Measurements from ENCODE around the gene MRPL50. TPM values are rescaled to one million over a fixed set of nuclear protein-coding genes. Genes with fewer than 3 reads are reported as not detected.

Gene MRPL50
- total RNA-seq, 1 experiment from 2014 or later: 19.6 TPM

DNA sequence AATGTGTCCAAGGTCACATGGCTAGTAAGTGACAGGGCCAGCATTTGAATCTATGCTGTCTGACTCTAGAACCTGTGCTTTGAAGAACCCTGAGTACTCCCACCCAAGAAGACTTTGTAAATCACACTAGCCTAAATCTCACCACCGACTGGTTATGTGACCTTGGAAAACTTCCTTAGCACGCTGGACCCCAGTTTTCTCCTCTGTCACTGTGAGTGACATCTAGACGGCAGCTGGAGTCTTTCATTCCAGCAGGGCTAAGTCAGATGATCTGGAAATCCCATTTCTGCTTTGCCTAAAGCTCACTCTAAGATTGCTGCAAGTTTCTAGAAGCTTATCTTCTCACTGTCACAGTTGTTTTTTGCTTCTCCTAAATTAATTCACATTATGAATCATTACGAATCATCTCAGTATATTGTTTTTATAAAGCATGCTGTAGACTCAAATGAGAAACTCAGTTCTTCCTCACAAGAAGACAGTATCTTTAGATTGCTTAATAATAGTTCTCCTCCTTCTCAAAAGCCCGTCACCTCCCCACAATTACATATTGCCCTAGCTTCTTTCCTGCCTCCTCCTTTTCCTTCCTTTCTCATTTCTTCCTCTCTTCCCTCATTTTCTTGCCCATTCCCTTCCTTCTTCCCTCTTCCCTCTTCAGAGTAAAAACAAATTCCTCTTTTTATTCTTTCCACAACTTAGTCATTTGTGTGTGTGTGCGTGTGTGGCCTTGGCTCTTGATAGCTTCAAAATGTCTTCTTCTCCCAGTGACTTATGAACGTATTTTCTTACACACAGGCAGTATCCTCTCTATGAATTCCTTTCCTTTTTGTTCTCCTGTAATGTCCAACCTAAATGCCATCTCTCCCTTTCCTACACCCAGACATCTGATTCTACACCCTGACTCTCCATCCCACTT lies 20.4 kb upstream of the MRPL50 start:
- Mint-ChIP-seq H3K27ac (no peak overlapping the region), H3K4me3 (no peak overlapping the region), H3K36me3 (no peaks in the 10 kb centered on the region), H3K9me3 (peaks cover 5% of the 10 kb centered on the region), H3K27me3 (ENCODE audit: low read depth) (no peaks in the 10 kb centered on the region), H3K4me1 (peaks cover 6% of the 10 kb centered on the region)
- ChIA-PET POLR2A (no interaction called here), CTCF (interaction anchor here (1.3 kb wide), 1 partner anchor 30 kb away, joined by 4 read pairs; no protein-coding TSS in a partner anchor)
- no peak for ATAC-seq
- no peak for DNase-seq (ENCODE audit: low spot score)
- TF ChIP-seq, protein P1, sequence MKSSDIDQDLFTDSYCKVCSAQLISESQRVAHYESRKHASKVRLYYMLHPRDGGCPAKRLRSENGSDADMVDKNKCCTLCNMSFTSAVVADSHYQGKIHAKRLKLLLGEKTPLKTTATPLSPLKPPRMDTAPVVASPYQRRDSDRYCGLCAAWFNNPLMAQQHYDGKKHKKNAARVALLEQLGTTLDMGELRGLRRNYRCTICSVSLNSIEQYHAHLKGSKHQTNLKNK (CRISPR knock-in tag; IDR thresholded peaks at IDR 0.05): no peak
- no peak for TF ChIP-seq GRHL2 (CRISPR knock-in tag; IDR thresholded peaks at IDR 0.05; ENCODE audit: insufficient replicate concordance, severe bottlenecking)
- no peak for TF ChIP-seq ZNF423 (CRISPR knock-in tag; IDR thresholded peaks at IDR 0.05)
- no peak for TF ChIP-seq FOXJ3 (CRISPR knock-in tag; IDR thresholded peaks at IDR 0.05; ENCODE audit: borderline replicate concordance)
- no peak for TF ChIP-seq ZNF671 (CRISPR knock-in tag; IDR thresholded peaks at IDR 0.05)
- TF ChIP-seq NFYB (CRISPR knock-in tag; conservative IDR thresholded peaks at IDR 0.05; ENCODE audit: low read depth): no peak
- TF ChIP-seq ZNF232 (CRISPR knock-in tag; IDR thresholded peaks at IDR 0.05): no peak

DNA sequence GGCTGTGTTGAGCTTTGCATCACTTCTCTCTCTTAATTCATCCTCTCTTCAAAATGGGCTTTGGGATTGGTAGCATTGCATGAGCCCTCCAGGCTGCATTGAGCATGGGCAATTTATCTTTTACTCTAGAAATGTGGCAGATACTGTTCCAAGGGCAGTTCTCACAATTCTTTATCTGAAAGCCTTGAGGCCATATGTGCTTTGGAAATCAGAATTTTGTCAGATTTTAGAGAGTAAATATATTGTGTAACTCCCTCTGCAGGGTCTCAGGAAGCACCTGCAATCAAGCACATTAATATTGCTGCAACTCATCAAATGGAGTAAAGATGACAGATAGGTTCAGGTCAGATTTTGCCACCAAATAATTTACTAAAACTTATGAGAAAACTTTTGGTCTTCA lies 19.6 kb upstream of the MRPL50 start:
- Mint-ChIP-seq H3K27ac (no peak overlapping the region), H3K9me3 (peaks cover 11% of the 10 kb centered on the region), H3K4me3 (no peak overlapping the region), H3K4me1 (peaks cover 6% of the 10 kb centered on the region), H3K36me3 (no peaks in the 10 kb centered on the region; the same call in 1 of the 2 replicates), H3K27me3 (ENCODE audit: low read depth) (no peaks in the 10 kb centered on the region)
- no peak for ATAC-seq
- ChIA-PET CTCF (no interaction called here), POLR2A (no interaction called here)
- no peak for TF ChIP-seq RELA (CRISPR knock-in tag; IDR thresholded peaks at IDR 0.05; ENCODE audit: borderline replicate concordance)
- TF ChIP-seq SP1 (CRISPR knock-in tag; conservative IDR thresholded peaks at IDR 0.05): no peak
- TF ChIP-seq, protein P2, sequence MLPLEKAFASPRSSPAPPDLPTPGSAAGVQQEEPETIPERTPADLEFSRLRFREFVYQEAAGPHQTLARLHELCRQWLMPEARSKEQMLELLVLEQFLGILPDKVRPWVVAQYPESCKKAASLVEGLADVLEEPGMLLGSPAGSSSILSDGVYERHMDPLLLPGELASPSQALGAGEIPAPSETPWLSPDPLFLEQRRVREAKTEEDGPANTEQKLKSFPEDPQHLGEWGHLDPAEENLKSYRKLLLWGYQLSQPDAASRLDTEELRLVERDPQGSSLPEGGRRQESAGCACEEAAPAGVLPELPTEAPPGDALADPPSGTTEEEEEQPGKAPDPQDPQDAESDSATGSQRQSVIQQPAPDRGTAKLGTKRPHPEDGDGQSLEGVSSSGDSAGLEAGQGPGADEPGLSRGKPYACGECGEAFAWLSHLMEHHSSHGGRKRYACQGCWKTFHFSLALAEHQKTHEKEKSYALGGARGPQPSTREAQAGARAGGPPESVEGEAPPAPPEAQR (CRISPR knock-in tag; IDR thresholded peaks at IDR 0.05): no peak
- TF ChIP-seq, protein P3, sequence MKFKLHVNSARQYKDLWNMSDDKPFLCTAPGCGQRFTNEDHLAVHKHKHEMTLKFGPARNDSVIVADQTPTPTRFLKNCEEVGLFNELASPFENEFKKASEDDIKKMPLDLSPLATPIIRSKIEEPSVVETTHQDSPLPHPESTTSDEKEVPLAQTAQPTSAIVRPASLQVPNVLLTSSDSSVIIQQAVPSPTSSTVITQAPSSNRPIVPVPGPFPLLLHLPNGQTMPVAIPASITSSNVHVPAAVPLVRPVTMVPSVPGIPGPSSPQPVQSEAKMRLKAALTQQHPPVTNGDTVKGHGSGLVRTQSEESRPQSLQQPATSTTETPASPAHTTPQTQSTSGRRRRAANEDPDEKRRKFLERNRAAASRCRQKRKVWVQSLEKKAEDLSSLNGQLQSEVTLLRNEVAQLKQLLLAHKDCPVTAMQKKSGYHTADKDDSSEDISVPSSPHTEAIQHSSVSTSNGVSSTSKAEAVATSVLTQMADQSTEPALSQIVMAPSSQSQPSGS (CRISPR knock-in tag; IDR thresholded peaks at IDR 0.05; ENCODE audit: borderline replicate concordance, low read depth): no peak
- TF ChIP-seq RORB (CRISPR knock-in tag; IDR thresholded peaks at IDR 0.05): no peak
- TF ChIP-seq, protein P4, sequence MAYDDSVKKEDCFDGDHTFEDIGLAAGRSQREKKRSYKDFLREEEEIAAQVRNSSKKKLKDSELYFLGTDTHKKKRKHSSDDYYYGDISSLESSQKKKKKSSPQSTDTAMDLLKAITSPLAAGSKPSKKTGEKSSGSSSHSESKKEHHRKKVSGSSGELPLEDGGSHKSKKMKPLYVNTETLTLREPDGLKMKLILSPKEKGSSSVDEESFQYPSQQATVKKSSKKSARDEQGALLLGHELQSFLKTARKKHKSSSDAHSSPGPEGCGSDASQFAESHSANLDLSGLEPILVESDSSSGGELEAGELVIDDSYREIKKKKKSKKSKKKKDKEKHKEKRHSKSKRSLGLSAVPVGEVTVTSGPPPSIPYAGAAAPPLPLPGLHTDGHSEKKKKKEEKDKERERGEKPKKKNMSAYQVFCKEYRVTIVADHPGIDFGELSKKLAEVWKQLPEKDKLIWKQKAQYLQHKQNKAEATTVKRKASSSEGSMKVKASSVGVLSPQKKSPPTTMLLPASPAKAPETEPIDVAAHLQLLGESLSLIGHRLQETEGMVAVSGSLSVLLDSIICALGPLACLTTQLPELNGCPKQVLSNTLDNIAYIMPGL (CRISPR knock-in tag; IDR thresholded peaks at IDR 0.05): no peak
- TF ChIP-seq ETV6 (CRISPR knock-in tag; IDR thresholded peaks at IDR 0.05): no peak
- no peak for TF ChIP-seq JAZF1 (CRISPR knock-in tag; IDR thresholded peaks at IDR 0.05)
- TF ChIP-seq NR1H2 (CRISPR knock-in tag; IDR thresholded peaks at IDR 0.05): no peak
- TF ChIP-seq, protein P5, sequence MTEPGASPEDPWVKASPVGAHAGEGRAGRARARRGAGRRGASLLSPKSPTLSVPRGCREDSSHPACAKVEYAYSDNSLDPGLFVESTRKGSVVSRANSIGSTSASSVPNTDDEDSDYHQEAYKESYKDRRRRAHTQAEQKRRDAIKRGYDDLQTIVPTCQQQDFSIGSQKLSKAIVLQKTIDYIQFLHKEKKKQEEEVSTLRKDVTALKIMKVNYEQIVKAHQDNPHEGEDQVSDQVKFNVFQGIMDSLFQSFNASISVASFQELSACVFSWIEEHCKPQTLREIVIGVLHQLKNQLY (CRISPR knock-in tag; IDR thresholded peaks at IDR 0.05): no peak
- TF ChIP-seq ZNF219 (CRISPR knock-in tag; IDR thresholded peaks at IDR 0.05; ENCODE audit: borderline replicate concordance): no peak
- TF ChIP-seq, protein P6, sequence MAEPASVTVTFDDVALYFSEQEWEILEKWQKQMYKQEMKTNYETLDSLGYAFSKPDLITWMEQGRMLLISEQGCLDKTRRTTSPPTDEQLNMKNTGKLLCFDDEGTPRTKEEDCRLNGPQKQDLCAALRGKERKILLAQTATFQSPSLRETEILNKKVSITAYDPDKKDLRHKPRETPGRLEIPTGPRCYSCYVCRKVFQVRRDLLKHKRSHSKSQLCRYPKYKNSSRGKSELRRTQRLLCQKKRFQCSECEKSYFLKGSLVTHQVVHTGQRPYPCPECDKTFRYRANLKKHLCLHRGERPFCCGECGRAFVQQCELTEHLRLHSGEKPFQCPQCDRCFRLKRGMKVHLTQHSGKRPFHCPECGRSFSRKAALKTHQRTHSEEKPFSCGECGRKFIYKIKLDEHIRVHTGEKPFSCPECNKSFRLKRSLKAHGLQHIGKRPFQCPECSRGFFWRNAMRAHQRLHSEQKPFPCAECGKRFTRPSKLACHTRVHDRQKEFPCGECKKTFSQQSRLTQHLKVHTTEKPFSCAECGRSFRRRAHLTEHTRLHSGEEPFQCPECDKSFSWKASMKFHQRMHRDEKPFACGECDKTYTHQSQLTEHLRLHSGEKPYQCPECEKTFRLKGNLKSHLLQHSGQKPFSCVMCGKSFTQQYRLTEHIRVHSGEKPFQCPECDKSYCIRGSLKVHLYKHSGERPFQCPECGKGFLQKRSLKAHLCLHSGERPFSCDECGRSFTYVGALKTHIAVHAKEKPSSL (CRISPR knock-in tag; conservative IDR thresholded peaks at IDR 0.05): no peak
- TF ChIP-seq, protein P7, sequence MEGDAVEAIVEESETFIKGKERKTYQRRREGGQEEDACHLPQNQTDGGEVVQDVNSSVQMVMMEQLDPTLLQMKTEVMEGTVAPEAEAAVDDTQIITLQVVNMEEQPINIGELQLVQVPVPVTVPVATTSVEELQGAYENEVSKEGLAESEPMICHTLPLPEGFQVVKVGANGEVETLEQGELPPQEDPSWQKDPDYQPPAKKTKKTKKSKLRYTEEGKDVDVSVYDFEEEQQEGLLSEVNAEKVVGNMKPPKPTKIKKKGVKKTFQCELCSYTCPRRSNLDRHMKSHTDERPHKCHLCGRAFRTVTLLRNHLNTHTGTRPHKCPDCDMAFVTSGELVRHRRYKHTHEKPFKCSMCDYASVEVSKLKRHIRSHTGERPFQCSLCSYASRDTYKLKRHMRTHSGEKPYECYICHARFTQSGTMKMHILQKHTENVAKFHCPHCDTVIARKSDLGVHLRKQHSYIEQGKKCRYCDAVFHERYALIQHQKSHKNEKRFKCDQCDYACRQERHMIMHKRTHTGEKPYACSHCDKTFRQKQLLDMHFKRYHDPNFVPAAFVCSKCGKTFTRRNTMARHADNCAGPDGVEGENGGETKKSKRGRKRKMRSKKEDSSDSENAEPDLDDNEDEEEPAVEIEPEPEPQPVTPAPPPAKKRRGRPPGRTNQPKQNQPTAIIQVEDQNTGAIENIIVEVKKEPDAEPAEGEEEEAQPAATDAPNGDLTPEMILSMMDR (IDR thresholded peaks at IDR 0.05): no peak
- TF ChIP-seq GABPB1 (CRISPR knock-in tag; IDR thresholded peaks at IDR 0.05): no peak
- no peak for DNase-seq (ENCODE audit: low spot score)
